Measurements from ENCODE around the gene KCTD14.

GRCh38 chr11:78034623-78035022, 11.5 kb upstream of the KCTD14 start:
- TF ChIP-seq CTCF (IDR thresholded peaks at IDR 0.05) = no peak
- TF ChIP-seq POLR2AphosphoS5 (IDR thresholded peaks at IDR 0.05) = no peak
- no peak for TF ChIP-seq POLR2A (IDR thresholded peaks at IDR 0.05)
